Activated effector memory CD4-positive, alpha-beta T cell treated with Interleukin-2 at 50 U/mL for 16 hours (primary cell): ENCODE data around the gene LCP1.
"Not testable (repeated sequence)": the region's sequence is repeated elsewhere in the genome, so short reads cannot be mapped to it uniquely, and the experiment has no call there.

Experiments used
- DNase-seq: peaks from one replicate; pipeline ENCODE4 v3.0.0-alpha.2; 2020

Gene LCP1, protein sequence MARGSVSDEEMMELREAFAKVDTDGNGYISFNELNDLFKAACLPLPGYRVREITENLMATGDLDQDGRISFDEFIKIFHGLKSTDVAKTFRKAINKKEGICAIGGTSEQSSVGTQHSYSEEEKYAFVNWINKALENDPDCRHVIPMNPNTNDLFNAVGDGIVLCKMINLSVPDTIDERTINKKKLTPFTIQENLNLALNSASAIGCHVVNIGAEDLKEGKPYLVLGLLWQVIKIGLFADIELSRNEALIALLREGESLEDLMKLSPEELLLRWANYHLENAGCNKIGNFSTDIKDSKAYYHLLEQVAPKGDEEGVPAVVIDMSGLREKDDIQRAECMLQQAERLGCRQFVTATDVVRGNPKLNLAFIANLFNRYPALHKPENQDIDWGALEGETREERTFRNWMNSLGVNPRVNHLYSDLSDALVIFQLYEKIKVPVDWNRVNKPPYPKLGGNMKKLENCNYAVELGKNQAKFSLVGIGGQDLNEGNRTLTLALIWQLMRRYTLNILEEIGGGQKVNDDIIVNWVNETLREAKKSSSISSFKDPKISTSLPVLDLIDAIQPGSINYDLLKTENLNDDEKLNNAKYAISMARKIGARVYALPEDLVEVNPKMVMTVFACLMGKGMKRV

GRCh38 chr13:46181840-46182490 lies at the start of gene LCP1:
Gene LCP1 (minus strand): TSS chr13:46182177. CDS start chr13:46159662, 22,515 bp downstream.
- peak; percentile 64 for DNase-seq

DNA sequence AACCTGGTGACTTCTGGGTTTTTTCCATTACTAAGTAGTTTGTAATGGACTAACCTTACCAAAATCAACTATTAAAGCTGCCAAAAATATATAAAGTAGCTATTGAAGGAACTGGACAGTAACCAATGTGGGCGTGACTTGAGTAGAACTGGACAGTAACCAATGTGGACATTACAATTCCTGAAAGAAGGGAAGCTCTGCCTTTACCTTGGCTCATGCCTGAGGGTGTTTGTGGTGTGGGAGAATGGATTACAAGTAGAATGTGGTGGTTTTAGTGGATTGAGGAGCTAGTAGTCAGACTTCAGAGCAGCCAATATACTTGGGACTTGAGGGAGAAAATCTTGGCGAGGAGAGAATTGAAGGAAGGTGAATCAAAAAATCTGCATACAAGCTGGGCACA lies 47.3 kb upstream of the LCP1 start:
- DNase-seq, result no peak

DNA sequence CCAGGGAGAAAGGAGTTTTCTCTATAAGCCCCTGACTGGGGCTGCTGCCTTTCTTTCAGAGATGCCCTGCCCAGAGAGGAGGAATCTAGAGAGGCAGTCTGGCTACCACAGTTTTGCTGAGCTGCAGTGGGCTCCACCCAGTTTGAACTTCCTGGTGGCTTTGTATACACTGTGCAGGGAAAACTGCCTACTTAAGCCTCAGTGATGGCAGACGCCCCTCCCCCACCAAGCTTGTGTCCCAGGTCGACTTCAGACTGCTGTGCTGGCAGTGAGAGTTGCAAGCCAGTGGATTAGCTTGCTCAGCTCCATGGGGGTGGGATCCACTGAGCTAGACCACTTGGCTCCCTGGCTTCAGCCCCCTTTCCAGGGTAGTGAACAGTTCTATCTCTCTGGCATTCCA lies 38.3 kb upstream of the LCP1 start:
- not testable (repeated sequence) for DNase-seq

- not testable (repeated sequence) for DNase-seq
Measured at GRCh38 chr13:46214741-46215140, 32.8 kb upstream of the LCP1 start.

DNA sequence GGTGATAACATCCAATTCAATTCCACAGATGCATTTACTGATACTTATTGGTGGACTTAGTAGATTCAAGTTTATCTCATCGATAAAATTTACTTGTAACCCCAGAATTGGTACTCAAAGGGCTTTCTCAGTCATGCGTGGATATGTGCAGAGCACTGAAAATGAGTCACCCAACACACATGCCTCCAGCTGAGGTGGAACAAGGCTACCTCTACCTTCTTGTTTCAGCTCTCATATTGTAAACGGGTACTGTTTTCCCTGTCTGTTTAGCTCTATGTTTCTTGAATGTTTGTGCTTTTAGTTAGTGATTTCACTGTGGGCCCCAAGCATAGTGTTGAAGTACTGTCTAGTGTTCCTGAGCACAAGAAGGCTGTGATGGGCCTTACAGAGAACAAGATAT lies 31.3 kb upstream of the LCP1 start:
- no peak for DNase-seq

- DNase-seq, result peak; percentile 77
Measured at GRCh38 chr13:46211483-46212351, 29.7 kb upstream of the LCP1 start, which contains the start of gene LRRC63. Gene LRRC63 (plus strand): TSS chr13:46211928. CDS start chr13:46213035, 1,107 bp downstream.

- DNase-seq, result no peak
Measured at GRCh38 chr13:46211116-46211482, 29.1 kb upstream of the LCP1 start.

- no peak for DNase-seq
Measured at GRCh38 chr13:46210362-46211083, 28.5 kb upstream of the LCP1 start.

- no peak for DNase-seq
Measured at GRCh38 chr13:46207828-46208227, 25.9 kb upstream of the LCP1 start.

DNA sequence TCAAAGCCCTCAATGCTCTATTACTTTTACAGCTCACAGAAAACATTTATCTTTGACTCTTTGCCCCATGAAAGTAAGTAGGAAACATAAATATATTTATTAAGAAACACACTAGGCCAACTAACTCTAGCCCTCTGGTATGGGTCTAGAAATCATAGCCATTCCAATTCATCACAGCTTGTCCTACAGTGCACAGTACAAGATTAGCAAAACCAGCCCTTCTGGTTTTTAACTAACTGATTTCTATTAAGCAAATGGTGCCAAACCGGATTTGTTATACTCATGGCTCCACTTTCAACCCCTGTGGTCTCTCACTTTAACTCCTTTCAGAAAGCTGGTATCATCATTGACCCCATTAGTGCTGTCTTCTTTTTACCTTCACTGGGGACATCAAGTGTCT lies 24.2 kb upstream of the LCP1 start:
- DNase-seq, result no peak

- DNase-seq, result no peak
Measured at GRCh38 chr13:46202966-46203365, 21.0 kb upstream of the LCP1 start.

- DNase-seq, result no peak
Measured at GRCh38 chr13:46202188-46202795, 20.3 kb upstream of the LCP1 start.

DNA sequence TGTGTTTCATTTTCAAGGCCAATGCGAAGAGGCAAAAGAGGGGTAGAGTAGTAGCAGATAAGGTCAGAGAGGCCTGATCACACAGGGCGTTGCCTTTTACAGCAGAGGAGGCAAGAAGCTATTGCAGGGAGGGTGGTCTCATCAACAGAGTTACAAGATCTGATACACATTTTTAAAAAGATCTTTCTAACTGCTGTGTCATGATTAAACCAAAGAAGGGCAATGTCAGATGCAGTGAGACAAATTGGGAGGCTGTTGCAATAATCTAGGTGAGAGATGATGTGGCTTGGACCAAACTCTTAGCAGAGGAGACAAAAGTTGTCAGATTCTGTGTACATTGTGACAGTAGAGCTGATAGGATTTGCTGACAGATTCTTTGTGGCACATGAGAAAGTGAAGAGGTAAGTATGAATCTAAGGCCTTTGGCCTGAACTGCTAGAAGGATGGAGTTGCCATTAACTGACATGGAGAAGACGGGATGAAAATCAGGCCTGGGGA lies 16.8 kb upstream of the LCP1 start:
- DNase-seq, result no peak

DNA sequence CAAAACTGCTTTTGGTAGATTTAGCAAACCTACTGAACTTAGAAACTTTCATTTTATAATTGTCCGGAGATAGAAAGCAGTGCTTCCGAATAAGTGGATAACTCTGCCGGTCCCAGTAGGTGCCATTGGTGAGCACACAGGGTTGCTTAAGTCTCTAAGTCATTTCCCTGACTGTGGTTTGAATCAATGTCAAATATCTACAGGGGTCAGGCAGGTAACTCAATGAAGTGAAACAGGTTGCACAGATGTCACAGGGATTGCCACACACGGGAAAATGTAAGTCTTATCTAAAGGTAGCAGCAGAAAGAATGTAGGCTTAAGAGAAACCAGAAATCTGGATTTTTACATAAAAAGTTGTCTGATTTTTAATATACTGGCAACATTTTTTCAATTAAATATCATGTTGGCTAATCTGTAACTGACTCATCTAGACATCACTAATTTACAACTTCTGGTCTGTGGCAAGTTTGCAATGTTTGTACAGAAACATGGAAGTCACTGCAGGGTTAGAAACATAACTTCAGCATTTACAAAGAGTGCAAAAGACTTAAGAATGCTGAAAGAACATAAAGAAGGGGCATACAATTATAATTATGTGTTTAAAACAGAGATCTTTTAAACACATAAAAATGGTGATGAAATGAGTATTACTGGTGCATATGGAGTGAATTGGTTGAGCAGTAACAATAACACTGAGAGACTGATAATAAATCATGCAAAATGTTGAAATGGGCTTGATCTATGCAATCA lies 15.5 kb upstream of the LCP1 start:
- DNase-seq, result no peak

DNA sequence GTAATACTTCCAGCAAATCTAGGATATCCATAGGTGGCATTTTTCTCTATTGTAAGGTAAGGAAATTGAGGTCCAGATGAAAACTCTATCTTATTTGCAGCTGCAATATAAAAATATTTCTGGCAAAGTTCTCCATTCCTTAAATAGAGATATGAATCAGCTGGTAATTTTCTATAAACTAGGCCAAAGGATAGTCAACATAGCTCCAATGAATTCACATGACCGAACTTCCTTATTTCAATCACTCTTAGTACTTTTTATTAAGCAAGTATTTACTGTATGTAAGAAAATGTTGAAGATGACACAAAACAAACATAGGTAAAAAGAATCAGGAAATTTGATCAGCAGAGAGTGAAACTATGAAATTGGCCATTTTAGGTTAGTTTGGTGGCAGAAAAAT lies 13.0 kb upstream of the LCP1 start:
- DNase-seq, result no peak

DNA sequence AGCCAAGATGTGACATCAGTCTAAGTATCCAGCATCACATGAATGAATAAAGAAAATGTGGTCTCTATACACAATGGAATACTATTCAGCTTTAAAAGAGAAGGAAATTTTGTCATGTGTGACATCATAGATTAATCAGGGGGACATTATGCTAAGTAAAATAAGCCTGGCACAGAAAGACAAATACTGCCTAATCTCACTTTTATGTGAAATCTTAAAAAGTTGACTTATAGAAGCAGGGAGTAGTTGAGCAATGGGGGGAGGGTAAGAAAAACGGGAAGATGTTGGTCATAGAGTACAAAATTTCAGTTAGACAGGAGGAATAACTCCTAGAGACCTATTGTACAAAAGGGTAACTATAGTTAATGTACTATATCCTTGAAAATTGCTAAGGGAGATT lies 10.4 kb upstream of the LCP1 start:
- DNase-seq, result no peak

GRCh38 chr13:46185634-46186033 lies 3.7 kb upstream of the LCP1 start:
- DNase-seq, result no peak

DNA sequence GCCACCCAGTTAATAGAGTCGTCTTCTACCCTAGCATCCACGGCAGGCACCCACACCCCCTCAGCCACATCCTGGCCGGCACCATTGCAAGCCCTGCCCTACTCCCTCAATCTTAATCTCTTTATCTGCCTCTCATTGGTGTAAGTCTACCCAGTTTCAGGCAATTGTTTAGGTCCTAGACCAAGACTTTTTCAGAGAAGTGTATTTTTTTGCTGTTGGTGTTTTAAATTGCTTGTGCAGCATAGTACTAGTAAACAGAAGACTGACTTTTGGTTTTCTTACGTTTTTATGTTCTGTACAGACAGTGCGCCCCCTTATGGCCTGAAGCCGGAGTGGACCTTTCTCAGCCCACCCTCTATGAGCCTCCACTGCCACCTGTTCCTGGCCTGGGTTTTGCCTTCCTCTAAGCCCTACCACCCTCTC lies 2.3 kb upstream of the LCP1 start:
- peak; percentile 65 for DNase-seq

- no peak for DNase-seq
Measured at GRCh38 chr13:46183018-46183946, 1.3 kb upstream of the LCP1 start.

DNA sequence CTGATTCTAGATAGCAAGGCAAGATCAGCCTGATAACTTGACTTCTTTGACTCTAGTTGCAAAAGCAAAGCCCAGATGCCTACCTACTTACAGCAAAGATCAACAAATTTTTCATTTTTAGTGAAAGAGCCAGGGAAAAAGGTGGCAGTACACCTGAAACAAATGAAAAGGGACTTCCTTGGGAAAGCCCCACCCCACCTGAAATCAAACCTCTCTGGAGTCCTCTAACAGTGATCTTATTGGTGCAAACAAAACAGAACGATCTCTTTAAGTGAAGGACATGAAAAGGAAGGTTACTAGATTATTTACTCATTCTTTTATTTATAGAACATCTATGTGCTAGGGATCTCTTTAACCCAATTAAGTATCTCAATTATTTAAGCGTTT lies 507 bp upstream of the LCP1 start:
- no peak for DNase-seq
